OCI-LY1 (cell line): ENCODE results near the gene MAN2C1.
"Not testable (repeated sequence)": the region's sequence is repeated elsewhere in the genome, so short reads cannot be mapped to it uniquely, and the experiment has no call there.

Experiments
- H2AFZ ChIP-seq: fragments of 200-600 bp; sonication (generic), shearing (Covaris generic); 2 replicates; pipeline ENCODE4 v1.6.0; 2014; ENCODE audit warnings: antibody characterized with exemption, mild to moderate bottlenecking, low read length
- H3F3A ChIP-seq: fragments of 200-600 bp; sonication (generic), shearing (Covaris generic); 2 replicates; pipeline ENCODE4 v1.6.0; 2014; ENCODE audit warnings: mild to moderate bottlenecking, antibody characterized with exemption, low read length, moderate library complexity; ENCODE audit not compliant: insufficient read depth
- H3K27ac ChIP-seq: fragments of 200-600 bp; sonication (generic); 2 replicates; pipeline ENCODE4 v1.5.1; 2014; ENCODE audit warnings: low read length, mixed run types, mild to moderate bottlenecking, low read depth; ENCODE audit not compliant: poor library complexity, severe bottlenecking
- H3K27me3 ChIP-seq: fragments of 200-600 bp; sonication (generic); 2 replicates; pipeline ENCODE4 v1.6.0; 2014; ENCODE audit warnings: antibody characterized with exemption, mild to moderate bottlenecking, low read length, moderate library complexity; ENCODE audit not compliant: insufficient read depth
- H3K36me3 ChIP-seq: fragments of 200-600 bp; sonication (generic); 2 replicates; pipeline ENCODE4 v1.6.1; 2014; ENCODE audit warnings: mild to moderate bottlenecking, antibody characterized with exemption, low read length, moderate library complexity, mixed read lengths; ENCODE audit not compliant: insufficient read depth
- H3K4me1 ChIP-seq: fragments of 200-600 bp; sonication (generic); 2 replicates; pipeline ENCODE4 v1.5.1; 2014; ENCODE audit warnings: mild to moderate bottlenecking, low read length, moderate library complexity; ENCODE audit not compliant: insufficient read depth, severe bottlenecking
- H3K4me2 ChIP-seq: fragments of 200-600 bp; sonication (generic), shearing (Covaris generic); 2 replicates; pipeline ENCODE4 v1.6.1; 2014; ENCODE audit warnings: low read length
- H3K4me3 ChIP-seq: fragments of 200-600 bp; sonication (generic); 2 replicates; pipeline ENCODE4 v1.5.1; 2014; ENCODE audit warnings: low read length, low read depth, mild to moderate bottlenecking, mixed read lengths; ENCODE audit not compliant: poor library complexity, severe bottlenecking
- H3K79me2 ChIP-seq: fragments of 200-600 bp; shearing (Covaris generic); 2 replicates; pipeline ENCODE4 v1.6.1; 2016; ENCODE audit warnings: mixed run types, low read length, mixed read lengths; ENCODE audit not compliant: insufficient read depth
- H3K9ac ChIP-seq: fragments of 200-600 bp; sonication (generic), shearing (Covaris generic); 2 replicates; pipeline ENCODE4 v1.6.1; 2014; ENCODE audit warnings: mild to moderate bottlenecking, low read length, mixed read lengths
- H3K9me2 ChIP-seq: fragments of 200-600 bp; sonication (generic), shearing (Covaris generic); 2 replicates; pipeline ENCODE4 v1.6.1; 2014; ENCODE audit warnings: low read depth, mild to moderate bottlenecking, low read length, mixed read lengths
- H3K9me3 ChIP-seq: fragments of 200-600 bp; shearing (Covaris generic); 2 replicates; pipeline ENCODE4 v1.6.1; 2014; ENCODE audit warnings: low read length, mixed read lengths
- H4K20me1 ChIP-seq: fragments of 200-600 bp; sonication (generic), shearing (Covaris generic); 2 replicates; pipeline ENCODE4 v1.6.0; 2016; ENCODE audit warnings: mild to moderate bottlenecking, low read length; ENCODE audit not compliant: insufficient read depth
- CTCF ChIP-seq: fragments of 200-600 bp; sonication (generic), shearing (Covaris generic); IDR thresholded peaks from 2 replicates; pipeline ENCODE4 v1.5.1; 2017; ENCODE audit warnings: mild to moderate bottlenecking, antibody characterized with exemption, low read length, moderate library complexity, mixed read lengths
- EZH2 ChIP-seq: fragments of 200-600 bp; sonication (generic), shearing (Covaris generic); IDR thresholded peaks from 2 replicates; pipeline ENCODE4 v1.8.0; 2017; ENCODE audit warnings: borderline replicate concordance, mixed run types, mild to moderate bottlenecking, antibody characterized with exemption, low read length, moderate library complexity, mixed read lengths

Gene MAN2C1

GRCh38 chr15:75335705-75336355, 32.6 kb downstream of the MAN2C1 start, which contains the start of gene COMMD4:
TSS of gene COMMD4 (plus strand) at chr15:75336063. CDS start at chr15:75336090, 27 bp downstream.
- H3K4me3 ChIP-seq, result peak within 1 kb of the TSS; percentile 84
- no peaks in the 10 kb centered on the region for H3K9me3 ChIP-seq
- H3K36me3 ChIP-seq, result peaks cover 17% of the 10 kb centered on the region; the same call in 1 of the 2 replicates
- peak within 1 kb of the TSS; percentile 85 for H2AFZ ChIP-seq
- peak within 1 kb of the TSS; percentile 99 for H3K4me2 ChIP-seq
- H3K27me3 ChIP-seq, result no peaks in the 10 kb centered on the region
- no peaks in the 10 kb centered on the region for H3K79me2 ChIP-seq
- TF ChIP-seq CTCF (no peak), EZH2 (no peak)
- H3F3A ChIP-seq, result no peaks in the 10 kb centered on the region
- H4K20me1 ChIP-seq, result no peaks in the 10 kb centered on the region
- peak within 1 kb of the TSS; percentile 15 for H3K27ac ChIP-seq
- H3K9ac ChIP-seq, result peak within 1 kb of the TSS; percentile 89
- no peaks in the 10 kb centered on the region for H3K9me2 ChIP-seq
- peaks cover 17% of the 10 kb centered on the region for H3K4me1 ChIP-seq

- H3K79me2 ChIP-seq, result no peaks in the 10 kb centered on the region
- H3K9me2 ChIP-seq, result no peaks in the 10 kb centered on the region
- H3K27ac ChIP-seq, result no peak overlapping the region
- H3K9ac ChIP-seq, result peak overlapping the region; percentile 89
- TF ChIP-seq EZH2, result no peak
- no peak for TF ChIP-seq CTCF
- no peaks in the 10 kb centered on the region for H3F3A ChIP-seq
- H3K9me3 ChIP-seq, result no peaks in the 10 kb centered on the region
- H2AFZ ChIP-seq, result peak overlapping the region; percentile 85
- peaks cover 13% of the 10 kb centered on the region; the same call in 1 of the 2 replicates for H3K36me3 ChIP-seq
- H4K20me1 ChIP-seq, result no peaks in the 10 kb centered on the region
- H3K4me1 ChIP-seq, result peaks cover 17% of the 10 kb centered on the region
- H3K4me3 ChIP-seq, result peak overlapping the region; percentile 84
- peak overlapping the region; percentile 99 for H3K4me2 ChIP-seq
- H3K27me3 ChIP-seq, result no peaks in the 10 kb centered on the region
These were observed 33.1 kb downstream of the MAN2C1 start for GRCh38 chr15:75335313-75335704.

GRCh38 chr15:75333654-75334419, 34.6 kb downstream of the MAN2C1 start:
- H3K9me3 ChIP-seq, H3F3A ChIP-seq, H3K79me2 ChIP-seq, H4K20me1 ChIP-seq, H3K9ac ChIP-seq, H3K27me3 ChIP-seq, H3K4me2 ChIP-seq, H3K36me3 ChIP-seq, H2AFZ ChIP-seq, H3K9me2 ChIP-seq, H3K4me3 ChIP-seq, H3K27ac ChIP-seq: not testable (repeated sequence)
- H3K4me1 ChIP-seq, result peaks cover 17% of the 10 kb centered on the region

- peaks cover 15% of the 10 kb centered on the region for H3K4me1 ChIP-seq
- not testable (repeated sequence) for H3K79me2 ChIP-seq, H3F3A ChIP-seq, H3K27me3 ChIP-seq, H3K9ac ChIP-seq, H3K9me3 ChIP-seq, H3K9me2 ChIP-seq, H3K36me3 ChIP-seq, H3K4me2 ChIP-seq, H2AFZ ChIP-seq, H4K20me1 ChIP-seq, H3K27ac ChIP-seq, H3K4me3 ChIP-seq
These were observed 36.3 kb downstream of the MAN2C1 start for GRCh38 chr15:75332093-75332492.
